ENCODE measurements around the gene MREG. TPM values are rescaled to one million over a fixed set of nuclear protein-coding genes. Genes with fewer than 3 reads are reported as not detected.

The MREG gene
- total RNA-seq, 1 donor from 2014 or later: 4.0 TPM

DNA sequence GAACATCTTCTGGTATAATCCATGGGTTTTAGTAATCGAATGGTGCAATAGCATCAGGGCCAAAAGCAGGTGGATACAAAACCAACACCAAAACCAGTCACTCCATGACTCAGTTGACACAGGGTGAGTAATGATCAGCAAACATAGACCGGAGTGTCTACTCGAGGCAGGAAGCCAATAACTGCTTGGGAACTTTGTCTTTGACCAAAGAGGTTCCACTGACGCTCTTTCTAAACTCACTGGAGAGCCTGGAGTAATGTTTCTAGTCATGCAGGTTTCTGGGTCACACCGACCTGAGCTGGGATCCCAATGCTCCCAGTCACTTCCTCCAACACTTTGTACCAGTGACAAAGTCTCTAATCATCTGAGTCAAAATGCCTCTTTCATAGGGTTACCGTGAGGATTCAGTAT, 30.9 kb downstream of the MREG start:
- Mint-ChIP-seq H3K9me3 (ENCODE audit: unreplicated experiment) (no peaks in the 10 kb centered on the region), H3K36me3 (ENCODE audit: unreplicated experiment) (no peaks in the 10 kb centered on the region), H3K27ac (ENCODE audit: unreplicated experiment) (no peak overlapping the region), H3K27me3 (ENCODE audit: unreplicated experiment) (no peaks in the 10 kb centered on the region), H3K4me3 (ENCODE audit: unreplicated experiment) (no peak overlapping the region), H3K4me1 (ENCODE audit: unreplicated experiment) (peaks cover 15% of the 10 kb centered on the region)
- TF ChIP-seq, protein P1, sequence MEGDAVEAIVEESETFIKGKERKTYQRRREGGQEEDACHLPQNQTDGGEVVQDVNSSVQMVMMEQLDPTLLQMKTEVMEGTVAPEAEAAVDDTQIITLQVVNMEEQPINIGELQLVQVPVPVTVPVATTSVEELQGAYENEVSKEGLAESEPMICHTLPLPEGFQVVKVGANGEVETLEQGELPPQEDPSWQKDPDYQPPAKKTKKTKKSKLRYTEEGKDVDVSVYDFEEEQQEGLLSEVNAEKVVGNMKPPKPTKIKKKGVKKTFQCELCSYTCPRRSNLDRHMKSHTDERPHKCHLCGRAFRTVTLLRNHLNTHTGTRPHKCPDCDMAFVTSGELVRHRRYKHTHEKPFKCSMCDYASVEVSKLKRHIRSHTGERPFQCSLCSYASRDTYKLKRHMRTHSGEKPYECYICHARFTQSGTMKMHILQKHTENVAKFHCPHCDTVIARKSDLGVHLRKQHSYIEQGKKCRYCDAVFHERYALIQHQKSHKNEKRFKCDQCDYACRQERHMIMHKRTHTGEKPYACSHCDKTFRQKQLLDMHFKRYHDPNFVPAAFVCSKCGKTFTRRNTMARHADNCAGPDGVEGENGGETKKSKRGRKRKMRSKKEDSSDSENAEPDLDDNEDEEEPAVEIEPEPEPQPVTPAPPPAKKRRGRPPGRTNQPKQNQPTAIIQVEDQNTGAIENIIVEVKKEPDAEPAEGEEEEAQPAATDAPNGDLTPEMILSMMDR (IDR thresholded peaks at IDR 0.05): no peak
- no peak for DNase-seq (ENCODE audit: extremely low spot score, unreplicated experiment)

DNA sequence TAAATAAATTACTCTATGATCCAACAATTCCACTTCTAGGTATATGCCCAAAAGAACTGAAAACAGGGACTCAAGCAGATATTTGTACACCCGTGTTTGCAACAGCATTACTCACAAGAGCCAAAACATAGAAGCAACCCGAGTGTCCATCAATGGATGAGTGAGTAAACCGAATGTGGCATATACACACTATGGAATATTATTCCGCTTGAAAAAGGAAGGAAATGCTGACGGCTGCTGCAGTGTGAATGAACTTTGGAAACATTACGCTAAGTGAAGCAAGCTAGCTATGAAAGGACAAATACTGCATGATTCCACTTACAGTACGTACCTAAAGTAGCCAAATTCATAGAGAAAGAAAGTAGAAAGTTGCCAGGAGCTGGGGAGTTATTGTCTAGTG, 32.2 kb downstream of the MREG start:
- no peaks in the 10 kb centered on the region for H3K9me3 Mint-ChIP-seq (ENCODE audit: unreplicated experiment)
- H3K4me3 Mint-ChIP-seq (ENCODE audit: unreplicated experiment): no peak overlapping the region
- H3K27me3 Mint-ChIP-seq (ENCODE audit: unreplicated experiment): no peaks in the 10 kb centered on the region
- no peak overlapping the region for H3K27ac Mint-ChIP-seq (ENCODE audit: unreplicated experiment)
- H3K4me1 Mint-ChIP-seq (ENCODE audit: unreplicated experiment): peaks cover 15% of the 10 kb centered on the region
- TF ChIP-seq, protein P1 (IDR thresholded peaks at IDR 0.05): no peak
- DNase-seq (ENCODE audit: extremely low spot score, unreplicated experiment): no peak
- no peaks in the 10 kb centered on the region for H3K36me3 Mint-ChIP-seq (ENCODE audit: unreplicated experiment)

DNA sequence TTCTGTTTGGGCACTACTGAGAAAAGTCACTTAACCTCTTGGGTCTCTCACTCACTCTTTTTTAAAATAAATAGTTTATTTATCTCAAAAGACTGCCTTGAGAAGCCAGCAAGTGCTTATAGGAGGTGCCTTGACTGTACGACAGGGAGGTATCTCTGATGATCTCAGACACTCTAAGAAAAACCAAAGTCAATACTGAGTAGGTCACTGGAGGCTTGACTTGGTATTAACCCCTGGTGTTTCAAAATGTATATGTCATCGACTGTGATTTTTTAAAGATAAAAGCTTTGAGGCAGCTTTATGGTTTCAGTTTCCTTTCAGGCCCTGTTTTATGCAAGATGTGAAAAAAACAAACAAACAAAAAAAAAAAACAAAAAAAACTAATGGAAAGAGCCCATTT, 33.7 kb downstream of the MREG start:
- TF ChIP-seq, protein P1 (IDR thresholded peaks at IDR 0.05): no peak
- peaks cover 8% of the 10 kb centered on the region for H3K4me1 Mint-ChIP-seq (ENCODE audit: unreplicated experiment)
- H3K9me3 Mint-ChIP-seq (ENCODE audit: unreplicated experiment): no peaks in the 10 kb centered on the region
- H3K27me3 Mint-ChIP-seq (ENCODE audit: unreplicated experiment): no peaks in the 10 kb centered on the region
- H3K36me3 Mint-ChIP-seq (ENCODE audit: unreplicated experiment): no peaks in the 10 kb centered on the region
- H3K27ac Mint-ChIP-seq (ENCODE audit: unreplicated experiment): no peak overlapping the region
- H3K4me3 Mint-ChIP-seq (ENCODE audit: unreplicated experiment): no peak overlapping the region
- DNase-seq (ENCODE audit: extremely low spot score, unreplicated experiment): no peak

DNA sequence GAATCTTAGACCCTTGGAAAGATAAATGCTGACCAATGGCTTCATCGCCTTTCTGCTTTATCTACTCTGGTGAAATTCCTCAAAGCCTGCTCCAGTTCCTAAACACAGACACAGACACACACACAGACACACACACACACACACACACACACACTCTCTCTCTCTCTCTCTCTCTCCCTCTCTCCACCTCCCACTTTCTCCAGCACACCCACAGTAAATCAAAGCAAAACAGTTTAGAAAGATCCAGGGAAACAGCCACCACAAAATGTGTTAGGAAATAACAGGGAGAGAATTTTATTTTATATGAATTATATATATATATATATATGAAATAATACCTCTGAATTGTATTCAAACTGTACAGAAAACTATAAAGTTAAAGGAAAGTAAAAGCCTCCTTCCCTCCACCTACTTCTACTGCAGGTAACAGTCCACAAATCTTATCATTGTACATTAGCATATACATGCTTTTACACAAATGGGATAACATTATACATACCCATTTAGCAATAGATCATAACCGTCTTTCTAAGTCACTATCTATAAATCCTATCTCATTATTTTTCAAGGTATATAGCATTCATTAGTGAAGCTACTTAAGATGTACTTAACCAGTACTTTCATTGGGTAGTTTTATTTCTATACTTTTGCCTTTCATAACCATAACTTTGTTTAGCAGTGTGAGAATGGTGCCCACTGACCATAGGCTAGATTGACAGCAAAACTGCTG, 38.5 kb downstream of the MREG start:
- Mint-ChIP-seq H3K27me3 (ENCODE audit: unreplicated experiment) (no peaks in the 10 kb centered on the region), H3K9me3 (ENCODE audit: unreplicated experiment) (no peaks in the 10 kb centered on the region), H3K4me1 (ENCODE audit: unreplicated experiment) (no peaks in the 10 kb centered on the region), H3K27ac (ENCODE audit: unreplicated experiment) (no peak overlapping the region), H3K36me3 (ENCODE audit: unreplicated experiment) (no peaks in the 10 kb centered on the region), H3K4me3 (ENCODE audit: unreplicated experiment) (no peak overlapping the region)
- TF ChIP-seq, protein P1 (IDR thresholded peaks at IDR 0.05): no peak
- DNase-seq (ENCODE audit: extremely low spot score, unreplicated experiment): no peak

DNA sequence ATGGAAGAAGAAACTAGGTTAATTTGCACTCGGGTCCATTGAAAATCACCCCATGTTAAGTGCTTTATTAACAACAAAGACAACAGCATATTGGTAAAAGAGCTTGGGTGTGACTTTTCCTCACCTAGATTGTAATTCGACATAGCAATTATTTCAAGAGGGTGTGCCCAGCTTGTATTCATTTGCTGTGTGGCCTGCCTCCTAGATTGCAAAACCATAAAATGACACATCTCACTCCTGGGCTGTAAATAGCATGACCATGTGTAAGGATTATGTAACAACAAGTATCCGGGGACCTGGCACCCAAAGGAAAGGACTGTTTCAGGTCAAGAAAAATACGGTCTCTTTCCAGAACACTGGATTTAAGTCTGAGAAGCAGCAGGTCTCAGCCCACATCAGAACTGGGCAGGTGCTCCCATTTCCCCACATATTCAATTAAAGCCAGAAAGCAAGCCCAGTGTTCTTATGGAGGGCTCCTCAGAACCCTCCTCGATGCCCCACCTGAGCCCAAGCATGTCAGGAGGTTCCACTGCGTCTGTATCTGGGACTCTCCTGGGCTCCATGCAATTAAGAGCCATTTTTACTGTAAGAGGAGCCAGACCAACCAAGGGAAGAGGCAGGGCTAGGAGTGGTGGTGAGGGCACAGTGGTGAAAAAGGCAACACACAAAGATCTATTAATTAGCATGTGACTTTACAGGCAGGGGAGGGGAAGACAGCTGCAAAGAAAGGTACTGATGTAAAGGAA, 39.2 kb downstream of the MREG start:
- H3K4me3 Mint-ChIP-seq (ENCODE audit: unreplicated experiment): no peak overlapping the region
- no peak overlapping the region for H3K27ac Mint-ChIP-seq (ENCODE audit: unreplicated experiment)
- no peaks in the 10 kb centered on the region for H3K27me3 Mint-ChIP-seq (ENCODE audit: unreplicated experiment)
- no peaks in the 10 kb centered on the region for H3K4me1 Mint-ChIP-seq (ENCODE audit: unreplicated experiment)
- no peaks in the 10 kb centered on the region for H3K36me3 Mint-ChIP-seq (ENCODE audit: unreplicated experiment)
- no peak for DNase-seq (ENCODE audit: extremely low spot score, unreplicated experiment)
- no peaks in the 10 kb centered on the region for H3K9me3 Mint-ChIP-seq (ENCODE audit: unreplicated experiment)
- TF ChIP-seq, protein P1 (IDR thresholded peaks at IDR 0.05): no peak
